RWPE2 (cell line): ENCODE data around the gene XPNPEP1.

Experiments
- ATAC-seq: fragments of 200-7000 bp; cut with Tn5 transposase; 3 replicates; pipeline ENCODE4 v1.9.1; 2021; ENCODE audit warnings: low read depth
- DNase-seq: peaks from one replicate; pipeline ENCODE4 v3.0.0-alpha.2; 2020; ENCODE audit warnings: low spot score
- H3K27ac ChIP-seq: fragments of 450-650 bp; 2 replicates; pipeline ENCODE4 v1.5.1; 2017; ENCODE audit warnings: mild to moderate bottlenecking; ENCODE audit not compliant: poor library complexity, severe bottlenecking
- H3K27me3 ChIP-seq: fragments of 250-450 bp; sonication (Bioruptor Pico); 2 replicates; pipeline ENCODE4 v1.5.1; 2021; ENCODE audit warnings: mild to moderate bottlenecking, moderate library complexity; ENCODE audit not compliant: insufficient read depth, poor library complexity, severe bottlenecking
- H3K36me3 ChIP-seq: fragments of 250-450 bp; sonication (Bioruptor Pico); 2 replicates; pipeline ENCODE4 v1.5.1; 2020; ENCODE audit warnings: low read depth, mild to moderate bottlenecking, moderate library complexity
- H3K4me1 ChIP-seq: fragments of 250-450 bp; sonication (Bioruptor Pico); 2 replicates; pipeline ENCODE4 v1.5.1; 2021; ENCODE audit warnings: mild to moderate bottlenecking, moderate library complexity; ENCODE audit not compliant: insufficient read depth, poor library complexity, severe bottlenecking
- H3K4me3 ChIP-seq: fragments of 250-450 bp; sonication (Bioruptor Pico); 2 replicates; pipeline ENCODE4 v1.5.1; 2021; ENCODE audit warnings: mild to moderate bottlenecking, moderate library complexity; ENCODE audit not compliant: severe bottlenecking
- H3K9me3 ChIP-seq: fragments of 250-450 bp; sonication (Bioruptor Pico); 2 replicates; pipeline ENCODE4 v1.5.1; 2021; ENCODE audit warnings: mild to moderate bottlenecking, moderate library complexity; ENCODE audit not compliant: severe bottlenecking
- TF ChIP-seq, protein P1 (sequence below): fragments of 450-650 bp; IDR thresholded peaks from one replicate; pipeline ENCODE4 v1.5.1; 2017; ENCODE audit warnings: mild to moderate bottlenecking, moderate library complexity; ENCODE audit not compliant: poor library complexity, severe bottlenecking

The XPNPEP1 gene

DNA sequence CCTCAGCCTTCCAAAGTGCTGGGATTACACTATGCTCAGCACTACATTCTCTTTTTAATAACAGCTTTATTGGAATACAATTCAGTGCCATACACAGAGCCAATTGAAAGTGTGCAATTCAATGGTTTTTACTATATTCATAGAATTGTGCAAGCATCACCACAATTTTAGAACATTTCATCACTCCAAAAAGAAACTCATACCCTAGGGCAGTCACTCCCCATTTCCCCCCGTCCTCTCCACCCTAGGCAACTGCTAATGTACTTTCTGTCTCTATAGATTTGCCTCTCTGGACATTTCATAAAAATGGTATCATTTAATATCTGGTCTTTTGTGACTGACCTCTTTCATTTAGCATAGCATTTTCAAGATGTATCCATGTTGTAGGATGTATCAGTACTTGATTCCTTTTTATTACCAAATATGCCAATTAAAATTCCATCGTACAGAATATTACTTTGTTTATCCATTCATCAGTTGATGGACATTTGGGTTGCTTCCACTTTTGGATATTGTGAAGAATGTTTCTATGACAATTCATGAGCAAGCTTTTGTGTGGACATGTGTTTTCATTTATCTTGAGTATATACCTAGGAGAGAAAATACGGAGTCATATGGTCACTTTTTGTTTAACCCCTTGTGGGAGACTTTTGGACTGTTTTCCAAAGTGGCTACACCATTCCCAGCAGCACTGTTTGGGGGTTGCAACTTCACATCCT lies 6.3 kb upstream of the XPNPEP1 start:
- Histone ChIP-seq H3K27ac (no peak overlapping the region), H3K36me3 (no peaks in the 10 kb centered on the region), H3K9me3 (no peaks in the 10 kb centered on the region), H3K27me3 (no peaks in the 10 kb centered on the region), H3K4me3 (no peak overlapping the region), H3K4me1 (no peaks in the 10 kb centered on the region)
- TF ChIP-seq, protein P1, sequence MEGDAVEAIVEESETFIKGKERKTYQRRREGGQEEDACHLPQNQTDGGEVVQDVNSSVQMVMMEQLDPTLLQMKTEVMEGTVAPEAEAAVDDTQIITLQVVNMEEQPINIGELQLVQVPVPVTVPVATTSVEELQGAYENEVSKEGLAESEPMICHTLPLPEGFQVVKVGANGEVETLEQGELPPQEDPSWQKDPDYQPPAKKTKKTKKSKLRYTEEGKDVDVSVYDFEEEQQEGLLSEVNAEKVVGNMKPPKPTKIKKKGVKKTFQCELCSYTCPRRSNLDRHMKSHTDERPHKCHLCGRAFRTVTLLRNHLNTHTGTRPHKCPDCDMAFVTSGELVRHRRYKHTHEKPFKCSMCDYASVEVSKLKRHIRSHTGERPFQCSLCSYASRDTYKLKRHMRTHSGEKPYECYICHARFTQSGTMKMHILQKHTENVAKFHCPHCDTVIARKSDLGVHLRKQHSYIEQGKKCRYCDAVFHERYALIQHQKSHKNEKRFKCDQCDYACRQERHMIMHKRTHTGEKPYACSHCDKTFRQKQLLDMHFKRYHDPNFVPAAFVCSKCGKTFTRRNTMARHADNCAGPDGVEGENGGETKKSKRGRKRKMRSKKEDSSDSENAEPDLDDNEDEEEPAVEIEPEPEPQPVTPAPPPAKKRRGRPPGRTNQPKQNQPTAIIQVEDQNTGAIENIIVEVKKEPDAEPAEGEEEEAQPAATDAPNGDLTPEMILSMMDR: no peak
- ATAC-seq: no peak
- no peak for DNase-seq

DNA sequence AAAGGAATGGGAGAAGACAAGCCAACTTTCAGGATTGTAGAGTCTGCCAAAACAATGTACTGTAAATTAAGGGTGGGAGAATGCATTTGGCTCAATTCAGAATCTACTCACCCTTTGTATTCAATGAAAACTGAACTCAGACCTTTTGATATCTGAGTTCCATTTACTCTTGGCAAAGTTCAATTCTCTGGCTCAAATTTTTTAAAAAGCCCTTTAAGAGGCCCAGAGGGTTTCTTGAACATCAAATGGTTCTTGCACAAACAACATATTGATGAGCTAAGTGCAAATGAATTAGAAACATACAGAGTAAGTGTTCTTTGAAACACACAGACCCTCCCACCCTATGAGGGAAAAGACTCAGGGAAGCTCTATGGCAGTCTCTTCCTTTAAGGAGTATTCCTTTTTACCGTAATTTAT lies 5.2 kb upstream of the XPNPEP1 start:
- no peaks in the 10 kb centered on the region for H3K36me3 ChIP-seq
- TF ChIP-seq, protein P1: no peak
- ATAC-seq: no peak
- no peaks in the 10 kb centered on the region for H3K9me3 ChIP-seq
- H3K27ac ChIP-seq: no peak overlapping the region
- H3K4me3 ChIP-seq: no peak overlapping the region
- no peak for DNase-seq
- H3K4me1 ChIP-seq: no peaks in the 10 kb centered on the region
- no peaks in the 10 kb centered on the region for H3K27me3 ChIP-seq

DNA sequence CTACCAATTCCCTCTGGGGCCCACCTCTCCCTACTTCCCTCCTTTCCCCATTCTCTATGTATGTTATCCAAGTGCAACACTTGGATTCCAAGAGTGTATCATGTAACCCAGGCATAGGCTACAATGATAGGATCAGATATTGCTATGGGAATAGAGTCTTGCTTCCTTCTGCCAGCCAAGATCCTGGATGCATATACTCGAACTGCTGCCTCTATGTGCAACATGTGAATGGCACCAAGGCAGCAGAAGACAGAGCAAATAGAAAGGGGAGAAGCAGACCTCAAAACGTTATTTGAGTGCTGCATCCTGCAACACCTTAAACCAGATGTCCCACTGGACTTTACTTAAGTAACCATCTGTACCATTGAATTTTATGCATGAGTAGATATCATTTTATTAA lies 3.5 kb upstream of the XPNPEP1 start:
- H3K27me3 ChIP-seq: no peaks in the 10 kb centered on the region
- no peaks in the 10 kb centered on the region for H3K36me3 ChIP-seq
- H3K4me3 ChIP-seq: no peak overlapping the region
- ATAC-seq: no peak
- no peak overlapping the region for H3K27ac ChIP-seq
- TF ChIP-seq, protein P1: no peak
- no peak for DNase-seq
- no peaks in the 10 kb centered on the region for H3K9me3 ChIP-seq
- peaks cover 7% of the 10 kb centered on the region for H3K4me1 ChIP-seq

DNA sequence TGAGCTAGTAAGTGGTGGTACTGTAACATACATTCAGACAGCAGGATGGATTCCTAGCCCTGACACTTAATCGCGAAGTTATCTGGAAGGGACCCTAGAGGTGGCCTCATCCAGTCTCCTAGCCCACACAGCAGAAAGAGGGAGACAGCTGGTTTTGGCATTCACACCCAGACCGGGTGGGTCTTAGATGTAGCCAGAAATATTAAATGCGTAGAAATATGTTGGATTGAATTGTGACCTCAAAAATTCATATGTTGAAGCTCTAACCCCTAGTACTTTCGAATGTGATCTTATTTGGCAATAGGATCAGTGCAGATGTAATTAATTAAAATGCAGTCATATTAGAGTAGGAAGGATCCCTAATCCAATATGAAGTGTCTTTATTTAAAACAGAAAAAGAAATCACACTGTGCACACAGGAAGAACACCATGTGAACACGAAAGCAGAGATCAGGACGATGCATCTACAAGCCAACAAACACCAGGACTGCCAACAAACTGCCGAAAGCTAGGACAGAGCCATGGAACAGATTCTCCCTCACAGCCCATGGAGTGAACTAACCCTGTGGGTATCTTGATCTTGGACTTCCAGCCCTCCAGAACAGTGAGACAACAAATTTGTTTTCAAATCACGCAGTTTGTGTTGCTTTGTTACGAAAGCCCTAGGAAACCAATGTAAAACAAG lies 2.9 kb upstream of the XPNPEP1 start:
- H3K4me1 ChIP-seq: peaks cover 9% of the 10 kb centered on the region

More for the DNA sequence above, 2.9 kb upstream of the XPNPEP1 start:
- no peak overlapping the region for H3K27ac ChIP-seq
- no peaks in the 10 kb centered on the region for H3K36me3 ChIP-seq
- ATAC-seq (no peak), DNase-seq (no peak)
- TF ChIP-seq, protein P1: no peak
- no peaks in the 10 kb centered on the region for H3K9me3 ChIP-seq
- no peak overlapping the region for H3K4me3 ChIP-seq
- no peaks in the 10 kb centered on the region for H3K27me3 ChIP-seq
